ENCODE results near the gene OTUD6A. TPM values are rescaled to one million over a fixed set of nuclear protein-coding genes. Genes with fewer than 3 reads are reported as not detected.

The OTUD6A gene, protein sequence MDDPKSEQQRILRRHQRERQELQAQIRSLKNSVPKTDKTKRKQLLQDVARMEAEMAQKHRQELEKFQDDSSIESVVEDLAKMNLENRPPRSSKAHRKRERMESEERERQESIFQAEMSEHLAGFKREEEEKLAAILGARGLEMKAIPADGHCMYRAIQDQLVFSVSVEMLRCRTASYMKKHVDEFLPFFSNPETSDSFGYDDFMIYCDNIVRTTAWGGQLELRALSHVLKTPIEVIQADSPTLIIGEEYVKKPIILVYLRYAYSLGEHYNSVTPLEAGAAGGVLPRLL
- total RNA-seq (not detected), polyA plus RNA-seq (not detected)

DNA sequence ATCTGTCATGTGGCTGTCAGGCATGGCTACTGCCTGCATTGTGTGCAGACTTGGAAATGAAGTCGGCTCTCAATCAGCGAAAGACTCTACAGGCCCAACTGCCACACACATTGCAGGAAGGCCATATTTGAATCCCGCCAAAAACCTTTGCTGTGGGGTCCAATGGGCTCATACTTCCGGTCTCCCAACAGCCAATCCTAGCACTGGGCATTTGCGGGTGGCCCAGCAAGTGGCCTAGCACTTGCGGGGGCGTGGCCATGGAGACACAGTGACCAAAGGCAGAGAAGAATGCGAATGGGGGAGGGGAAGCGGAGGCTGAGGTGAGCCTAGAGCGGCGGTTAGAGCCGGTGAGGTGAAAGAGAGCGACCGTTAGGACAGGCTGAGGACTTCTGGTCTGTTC is at the start of gene OTUD6A:
OTUD6A (plus strand) TSS at position 382 of the 400 bp plus-strand sequence. CDS start 68 bp downstream, outside the sequence.
- Histone ChIP-seq H3K4me1 (ENCODE audit: control insufficient read depth, insufficient read depth, low read length, poor library complexity, severe bottlenecking) (no peaks in the 10 kb centered on the region), H3K9me3 (ENCODE audit: control insufficient read depth in 2 of 2, low read length in 2 of 2) (no peaks in the 10 kb centered on the region), H3K36me3 (ENCODE audit: control insufficient read depth, insufficient read depth, low read length) (no peaks in the 10 kb centered on the region), H3K27ac (ENCODE audit: insufficient read depth, low read length, poor library complexity, severe bottlenecking) (no peak within 1 kb of the TSS), H3K4me3 (ENCODE audit: low read depth, low read length) (no peak within 1 kb of the TSS), H3K27me3 (ENCODE audit: control insufficient read depth, insufficient read depth, low read length) (no peaks in the 10 kb centered on the region)
- Mint-ChIP-seq H3K27ac (no peak within 1 kb of the TSS), H3K36me3 (no peaks in the 10 kb centered on the region), H3K4me3 (no peak within 1 kb of the TSS), H3K27me3 (no peaks in the 10 kb centered on the region), H3K4me1 (no peaks in the 10 kb centered on the region), H3K9me3 (peaks cover 0 to 4% (median 0%) of the 10 kb centered on the region in 7 donors)
- ATAC-seq (ENCODE audit: low read depth in 2 of 2) (no peak), DNase-seq (no peak)

- DNase-seq (no peak), ATAC-seq (ENCODE audit: low read depth in 2 of 2) (no peak)
- Histone ChIP-seq H3K4me3 (ENCODE audit: low read depth, low read length) (no peak overlapping the region), H3K27ac (ENCODE audit: insufficient read depth, low read length, poor library complexity, severe bottlenecking) (no peak overlapping the region), H3K4me1 (ENCODE audit: control insufficient read depth, insufficient read depth, low read length, poor library complexity, severe bottlenecking) (no peaks in the 10 kb centered on the region), H3K9me3 (ENCODE audit: control insufficient read depth in 2 of 2, low read length in 2 of 2) (no peaks in the 10 kb centered on the region), H3K27me3 (ENCODE audit: control insufficient read depth, insufficient read depth, low read length) (no peaks in the 10 kb centered on the region), H3K36me3 (ENCODE audit: control insufficient read depth, insufficient read depth, low read length) (no peaks in the 10 kb centered on the region)
- peaks cover 0 to 1% (median 0%) of the 10 kb centered on the region in 7 donors for H3K9me3 Mint-ChIP-seq
- H3K4me1 Mint-ChIP-seq, result peaks cover 0 to 17% (median 4%) of the 10 kb centered on the region in 4 donors
- H3K27me3 Mint-ChIP-seq, result peaks cover 12% of the 10 kb centered on the region
- no peak overlapping the region for H3K4me3 Mint-ChIP-seq
- no peak overlapping the region for H3K27ac Mint-ChIP-seq
- no peaks in the 10 kb centered on the region for H3K36me3 Mint-ChIP-seq
Observed at GRCh38 chrX:70012756-70013155, 49.5 kb upstream of the OTUD6A start.

- no peaks in the 10 kb centered on the region for H3K27me3 ChIP-seq (ENCODE audit: control insufficient read depth, insufficient read depth, low read length)
- Mint-ChIP-seq H3K4me1 (peaks cover 0 to 17% (median 4%) of the 10 kb centered on the region in 4 donors), H3K36me3 (no peaks in the 10 kb centered on the region), H3K27ac (no peak overlapping the region), H3K4me3 (no peak overlapping the region), H3K9me3 (no peaks in the 10 kb centered on the region), H3K27me3 (peaks cover 12% of the 10 kb centered on the region)
- H3K36me3 ChIP-seq (ENCODE audit: control insufficient read depth, insufficient read depth, low read length), result no peaks in the 10 kb centered on the region
- DNase-seq (no peak), ATAC-seq (ENCODE audit: low read depth in 2 of 2) (no peak)
- no peak overlapping the region for H3K4me3 ChIP-seq (ENCODE audit: low read depth, low read length)
- no peaks in the 10 kb centered on the region for H3K9me3 ChIP-seq (ENCODE audit: control insufficient read depth in 2 of 2, low read length in 2 of 2)
- H3K4me1 ChIP-seq (ENCODE audit: control insufficient read depth, insufficient read depth, low read length, poor library complexity, severe bottlenecking), result no peaks in the 10 kb centered on the region
- H3K27ac ChIP-seq (ENCODE audit: insufficient read depth, low read length, poor library complexity, severe bottlenecking), result no peak overlapping the region
Observed at GRCh38 chrX:70013466-70014381, 48.5 kb upstream of the OTUD6A start.

DNA sequence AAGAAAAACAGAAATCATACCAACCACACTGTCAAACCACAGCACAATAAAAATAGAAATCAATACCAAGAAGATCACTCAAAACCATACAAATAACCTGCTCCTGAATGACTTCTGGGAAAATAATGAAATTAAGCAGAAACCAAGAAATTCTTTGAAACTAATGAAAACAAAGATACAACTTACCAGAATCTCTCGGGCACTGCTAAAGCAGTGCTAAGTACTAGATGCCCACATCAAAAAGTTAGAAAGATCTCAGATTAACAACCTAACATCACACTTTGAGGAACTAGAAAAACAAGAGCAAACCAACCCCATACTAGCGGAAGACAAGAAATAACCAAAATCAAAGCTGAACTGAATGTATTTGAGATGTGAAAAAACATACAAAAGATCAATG is 45.7 kb upstream of the OTUD6A start:
- Mint-ChIP-seq H3K27ac (peak overlapping the region in 1 of 3 donors; percentile 69), H3K4me3 (no peak overlapping the region), H3K4me1 (peaks cover 0 to 17% (median 4%) of the 10 kb centered on the region in 4 donors), H3K36me3 (no peaks in the 10 kb centered on the region), H3K27me3 (peaks cover 12% of the 10 kb centered on the region), H3K9me3 (peaks cover 0 to 1% (median 0%) of the 10 kb centered on the region in 7 donors)
- DNase-seq (peak in 2 of 3 donors; percentile 4 to 63), ATAC-seq (ENCODE audit: low read depth in 2 of 2) (peak; percentile 53 to 80)
- H3K4me1 ChIP-seq (ENCODE audit: control insufficient read depth, insufficient read depth, low read length, poor library complexity, severe bottlenecking), result no peaks in the 10 kb centered on the region
- no peak overlapping the region for H3K27ac ChIP-seq (ENCODE audit: insufficient read depth, low read length, poor library complexity, severe bottlenecking)
- no peak overlapping the region for H3K4me3 ChIP-seq (ENCODE audit: low read depth, low read length)
- no peaks in the 10 kb centered on the region for H3K36me3 ChIP-seq (ENCODE audit: control insufficient read depth, insufficient read depth, low read length)
- no peaks in the 10 kb centered on the region for H3K9me3 ChIP-seq (ENCODE audit: control insufficient read depth in 2 of 2, low read length in 2 of 2)
- H3K27me3 ChIP-seq (ENCODE audit: control insufficient read depth, insufficient read depth, low read length), result no peaks in the 10 kb centered on the region

- Mint-ChIP-seq H3K4me1 (peaks cover 0 to 9% (median 3%) of the 10 kb centered on the region in 4 donors), H3K9me3 (peaks cover 0 to 1% (median 0%) of the 10 kb centered on the region in 7 donors), H3K27ac (no peak overlapping the region), H3K36me3 (no peaks in the 10 kb centered on the region), H3K4me3 (no peak overlapping the region), H3K27me3 (no peaks in the 10 kb centered on the region)
- Histone ChIP-seq H3K27ac (ENCODE audit: insufficient read depth, low read length, poor library complexity, severe bottlenecking) (no peak overlapping the region), H3K4me1 (ENCODE audit: control insufficient read depth, insufficient read depth, low read length, poor library complexity, severe bottlenecking) (no peaks in the 10 kb centered on the region), H3K36me3 (ENCODE audit: control insufficient read depth, insufficient read depth, low read length) (no peaks in the 10 kb centered on the region), H3K9me3 (ENCODE audit: control insufficient read depth in 2 of 2, low read length in 2 of 2) (no peaks in the 10 kb centered on the region), H3K4me3 (ENCODE audit: low read depth, low read length) (no peak overlapping the region), H3K27me3 (ENCODE audit: control insufficient read depth, insufficient read depth, low read length) (no peaks in the 10 kb centered on the region)
- no peak for ATAC-seq (ENCODE audit: low read depth in 2 of 2)
- DNase-seq, result no peak
Observed at GRCh38 chrX:70022616-70023015, 39.6 kb upstream of the OTUD6A start.

- ATAC-seq (ENCODE audit: low read depth in 2 of 2), result no peak
- DNase-seq, result no peak
- Histone ChIP-seq H3K4me1 (ENCODE audit: control insufficient read depth, insufficient read depth, low read length, poor library complexity, severe bottlenecking) (no peaks in the 10 kb centered on the region), H3K27ac (ENCODE audit: insufficient read depth, low read length, poor library complexity, severe bottlenecking) (no peak overlapping the region), H3K27me3 (ENCODE audit: control insufficient read depth, insufficient read depth, low read length) (no peaks in the 10 kb centered on the region), H3K36me3 (ENCODE audit: control insufficient read depth, insufficient read depth, low read length) (no peaks in the 10 kb centered on the region), H3K4me3 (ENCODE audit: low read depth, low read length) (no peak overlapping the region), H3K9me3 (ENCODE audit: control insufficient read depth in 2 of 2, low read length in 2 of 2) (no peaks in the 10 kb centered on the region)
- Mint-ChIP-seq H3K36me3 (no peaks in the 10 kb centered on the region), H3K4me3 (no peak overlapping the region), H3K9me3 (peaks cover 0 to 1% (median 0%) of the 10 kb centered on the region in 7 donors), H3K4me1 (peaks cover 0 to 15% (median 3%) of the 10 kb centered on the region in 4 donors), H3K27me3 (no peaks in the 10 kb centered on the region), H3K27ac (peak overlapping the region in 2 of 3 donors; percentile 0 to 97)
Observed at GRCh38 chrX:70025464-70025863, 36.8 kb upstream of the OTUD6A start.

DNA sequence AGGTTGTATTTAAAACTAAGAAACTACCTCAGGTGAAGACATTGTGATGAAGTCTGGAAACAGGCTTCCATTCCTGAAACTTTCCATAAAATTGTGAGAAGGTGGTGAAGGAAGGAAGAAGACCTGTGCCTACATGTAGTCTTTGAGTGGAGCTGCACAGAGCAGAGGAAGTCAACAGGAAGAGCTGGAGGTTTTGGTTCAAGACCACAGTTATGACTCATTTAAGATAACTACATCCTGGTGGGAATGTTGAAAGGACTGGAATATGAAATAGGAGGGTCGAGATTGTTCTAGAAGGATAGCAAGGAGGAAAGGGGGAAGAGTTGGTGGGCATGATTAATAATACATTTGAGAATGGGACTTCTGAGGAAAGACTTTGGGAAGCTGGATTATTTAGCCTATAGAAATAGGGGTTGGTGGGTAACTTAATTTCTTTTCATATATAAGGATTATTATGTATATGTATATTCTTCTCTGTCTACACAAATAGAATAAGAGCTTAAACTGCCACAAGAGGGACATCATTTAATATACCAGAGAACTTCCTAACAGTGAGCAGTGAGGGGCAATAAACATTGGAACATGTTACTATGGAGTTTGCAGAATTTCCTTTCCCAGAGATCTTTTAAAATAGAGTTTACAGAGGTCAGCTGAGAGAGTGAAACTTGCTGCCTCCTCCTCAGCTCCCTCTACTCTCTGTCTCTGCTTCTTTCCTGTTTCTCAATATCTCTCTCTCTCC is 36.0 kb upstream of the OTUD6A start:
- no peak overlapping the region for H3K4me3 Mint-ChIP-seq
- Histone ChIP-seq H3K9me3 (ENCODE audit: control insufficient read depth in 2 of 2, low read length in 2 of 2) (no peaks in the 10 kb centered on the region), H3K36me3 (ENCODE audit: control insufficient read depth, insufficient read depth, low read length) (no peaks in the 10 kb centered on the region), H3K27ac (ENCODE audit: insufficient read depth, low read length, poor library complexity, severe bottlenecking) (no peak overlapping the region), H3K4me1 (ENCODE audit: control insufficient read depth, insufficient read depth, low read length, poor library complexity, severe bottlenecking) (no peaks in the 10 kb centered on the region), H3K4me3 (ENCODE audit: low read depth, low read length) (no peak overlapping the region), H3K27me3 (ENCODE audit: control insufficient read depth, insufficient read depth, low read length) (no peaks in the 10 kb centered on the region)
- peaks cover 0 to 1% (median 0%) of the 10 kb centered on the region in 7 donors for H3K9me3 Mint-ChIP-seq
- peak overlapping the region in 2 of 3 donors; percentile 0 to 97 for H3K27ac Mint-ChIP-seq
- H3K27me3 Mint-ChIP-seq, result no peaks in the 10 kb centered on the region
- H3K4me1 Mint-ChIP-seq, result peaks cover 0 to 16% (median 3%) of the 10 kb centered on the region in 4 donors
- no peak for DNase-seq
- ATAC-seq (ENCODE audit: low read depth in 2 of 2), result no peak
- no peaks in the 10 kb centered on the region for H3K36me3 Mint-ChIP-seq
